ENCODE results near the gene SMPD1. TPM values are rescaled to one million over a fixed set of nuclear protein-coding genes. Genes with fewer than 3 reads are reported as not detected.

Gene SMPD1
- total and polyA plus RNA-seq, 2 of the 4 experiments (the other 2 are of a cell fraction) = 19.5 to 108 TPM

DNA sequence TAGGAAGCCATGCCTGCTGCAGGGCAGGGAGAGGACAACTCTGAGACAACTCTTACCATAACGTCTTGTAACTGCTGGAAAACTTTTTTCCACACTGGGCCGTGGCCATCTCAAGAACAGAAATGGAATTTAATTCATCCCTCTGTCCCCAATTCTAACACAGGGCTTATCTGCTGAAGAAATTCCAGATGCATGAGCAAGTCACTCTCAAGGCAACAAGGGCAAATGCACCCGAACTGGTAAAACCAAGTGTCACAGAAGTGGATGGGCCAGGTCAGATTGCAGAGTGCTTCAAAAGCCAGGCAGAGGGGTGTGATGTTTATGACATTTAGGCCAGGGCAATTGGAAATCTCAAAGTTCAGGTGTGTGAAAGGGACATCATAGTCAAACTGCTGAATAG, 7.4 kb downstream of the SMPD1 start:
- Histone ChIP-seq H3K4me2 (ENCODE audit: low read depth, low read length) (0 out of 2 replicates have a peak overlapping the region, but pooled peaks have one; percentile 0), H4K5ac (ENCODE audit: low read depth, low read length) (no peak overlapping the region), H3K56ac (ENCODE audit: extremely low read depth, insufficient read depth, low read length) (no peak overlapping the region), H2AFZ (replicated peaks; ENCODE audit: low read length, poor library complexity) (peak overlapping the region; percentile 15), H2BK20ac (ENCODE audit: low read depth, low read length) (no peak overlapping the region), H3K23ac (ENCODE audit: low read depth, low read length) (peak overlapping the region; percentile 63; the same call in 1 of the 2 replicates), H3K4me1 (ENCODE audit: control insufficient read depth, insufficient read depth, low read length) (peaks cover 9% of the 10 kb centered on the region), H4K8ac (ENCODE audit: low read depth in 2 of 2, low read length in 2 of 2) (peak overlapping the region in 1 of 2 experiments; percentile 16; a peak in 1 of 4 replicates), H4K20me1 (ENCODE audit: insufficient read depth, low read length) (no peaks in the 10 kb centered on the region; the same call in 1 of the 2 replicates), H3K9me1 (ENCODE audit: insufficient read depth, low read length) (peaks cover 44% of the 10 kb centered on the region), H2AK5ac (ENCODE audit: low read depth, low read length) (peak overlapping the region; percentile 39; the same call in 1 of the 2 replicates), H3K18ac (ENCODE audit: low read depth, low read length) (no peak overlapping the region), H3K27ac (ENCODE audit: insufficient read depth, low read length) (peak overlapping the region; percentile 4; the same call in 1 of the 2 replicates), H2BK120ac (ENCODE audit: low read depth, low read length) (peak overlapping the region; percentile 28; the same call in 1 of the 2 replicates), H3K9me3 (ENCODE audit: control insufficient read depth, insufficient read depth, low read length) (no peaks in the 10 kb centered on the region), H3K36me3 (ENCODE audit: control insufficient read depth, insufficient read depth, low read length) (peaks cover 43% of the 10 kb centered on the region), H3K14ac (replicated peaks; ENCODE audit: low read depth, low read length) (peak overlapping the region; percentile 11; the same call in 1 of the 2 replicates), H3K4ac (ENCODE audit: low read depth, low read length) (0 out of 2 replicates have a peak overlapping the region, but pooled peaks have one; percentile 57), H3K27me3 (ENCODE audit: control insufficient read depth, insufficient read depth, low read length) (no peaks in the 10 kb centered on the region), H3K4me3 (ENCODE audit: insufficient read depth, low read depth, low read length) (no peak overlapping the region), H4K91ac (ENCODE audit: insufficient read depth, low read depth, low read length) (peak overlapping the region; percentile 28; the same call in 1 of the 2 replicates), H2BK5ac (ENCODE audit: low read depth, low read length, poor library complexity, severe bottlenecking) (peak overlapping the region; percentile 18), H2BK15ac (ENCODE audit: low read depth, low read length) (no peak overlapping the region), H3K9ac (ENCODE audit: low read depth, low read length) (no peak overlapping the region), H2AK9ac (replicated peaks; ENCODE audit: low read depth, low read length, poor library complexity) (peak overlapping the region; percentile 11), H3K79me1 (ENCODE audit: low read depth in 1 of 2, low read length in 2 of 2) (peaks cover 4 to 8% of the 10 kb centered on the region in 2 experiments; a peak in 1 of 4 replicates)
- TF ChIP-seq SMC3 (IDR thresholded peaks at IDR 0.05; ENCODE audit: low read depth, low read length) (no peak), FOS (IDR thresholded peaks at IDR 0.05; ENCODE audit: low read depth, low read length) (no peak), CTCF (conservative IDR thresholded peaks at IDR 0.05; ENCODE audit: low read depth, low read length) (no peak), MAFK (IDR thresholded peaks at IDR 0.05; ENCODE audit: low read depth, low read length) (no peak), CHD1 (IDR thresholded peaks at IDR 0.05; ENCODE audit: low read depth, low read length) (no peak), MAZ (IDR thresholded peaks at IDR 0.05; ENCODE audit: borderline replicate concordance, low read depth, low read length) (no peak), MXI1 (IDR thresholded peaks at IDR 0.05; ENCODE audit: borderline replicate concordance, low read depth, low read length) (no peak), ELK1 (IDR thresholded peaks at IDR 0.05; ENCODE audit: borderline replicate concordance, low read depth, low read length) (no peak), RAD21 (IDR thresholded peaks at IDR 0.05; ENCODE audit: low read length) (no peak), POLR2A (IDR thresholded peaks at IDR 0.05; ENCODE audit: low read depth, low read length) (no peak), CEBPB (IDR thresholded peaks at IDR 0.05; ENCODE audit: low read depth, low read length) (no peak), RCOR1 (IDR thresholded peaks at IDR 0.05; ENCODE audit: insufficient replicate concordance, low read length) (no peak), RFX5 (IDR thresholded peaks at IDR 0.05; ENCODE audit: low read depth, low read length) (no peak), NFE2L2 (IDR thresholded peaks at IDR 0.05; ENCODE audit: low read depth, low read length) (no peak), BHLHE40 (IDR thresholded peaks at IDR 0.05; ENCODE audit: low read depth, low read length) (no peak)
- TF ChIP-seq, protein P1, sequence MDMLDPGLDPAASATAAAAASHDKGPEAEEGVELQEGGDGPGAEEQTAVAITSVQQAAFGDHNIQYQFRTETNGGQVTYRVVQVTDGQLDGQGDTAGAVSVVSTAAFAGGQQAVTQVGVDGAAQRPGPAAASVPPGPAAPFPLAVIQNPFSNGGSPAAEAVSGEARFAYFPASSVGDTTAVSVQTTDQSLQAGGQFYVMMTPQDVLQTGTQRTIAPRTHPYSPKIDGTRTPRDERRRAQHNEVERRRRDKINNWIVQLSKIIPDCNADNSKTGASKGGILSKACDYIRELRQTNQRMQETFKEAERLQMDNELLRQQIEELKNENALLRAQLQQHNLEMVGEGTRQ (IDR thresholded peaks at IDR 0.05; ENCODE audit: low read depth, low read length) = no peak
- no TSS peak for BruUV-seq (replicated peaks)
- CTCF ChIA-PET = interaction anchor here (0.5 to 0.8 kb wide), 2 partner anchors 26 to 46 kb away, joined by 3 read pairs; no protein-coding TSS in a partner anchor
- DNase-seq = peak; percentile 44
- peak; percentile 82 for ATAC-seq (ENCODE audit: low read depth)
- POLR2A ChIA-PET (ENCODE audit: unreplicated experiment) = no interaction called here
- intact Hi-C loops (cut with micrococcal nuclease) = no loop called here
- in situ Hi-C loops (cut with MboI; ENCODE audit: low sequenced_read_pairs) = no loop called here
- 0% methylated on average over 1 of the region's 3 CpGs; no CpG with 5 or more reads in 1 of the 2 experiments for WGBS, 2 experiments (ENCODE audit: extremely low coverage in 2 of 2, insufficient read length in 1 of 2)
- dilution Hi-C loops (cut with HindIII; ENCODE audit: low sequenced_read_pairs, unreplicated experiment) = no loop called here
